GM23338 (cell line): ENCODE measurements around the gene CACNA2D1. TPM values are rescaled to one million over a fixed set of nuclear protein-coding genes. Genes with fewer than 3 reads are reported as not detected.

Experiments used
- ATAC-seq: fragments of 200-7000 bp; cut with Tn5 transposase; 3 replicates; pipeline ENCODE4 v1.9.1; 2020
- DNase-seq: peaks from one replicate; pipeline ENCODE4 v3.0.0-alpha.2; 2015; ENCODE audit warnings: low spot score
- H2AFZ ChIP-seq: fragments of 200-600 bp; sonication (generic); 2 replicates; pipeline ENCODE4 v1.8.0; 2016; ENCODE audit warnings: antibody characterized with exemption, mild to moderate bottlenecking, moderate library complexity
- H3F3A ChIP-seq: fragments of 200-600 bp; sonication (generic); replicated peaks from 2 replicates; pipeline ENCODE4 v1.8.0; 2017; ENCODE audit warnings: antibody characterized with exemption, mixed run types, low read depth
- H3K27ac ChIP-seq: fragments of 200-600 bp; sonication (generic); 2 replicates; pipeline ENCODE4 v1.6.1; 2016; ENCODE audit warnings: low read depth
- H3K27me3 ChIP-seq: fragments of 200-600 bp; sonication (generic); 2 replicates; pipeline ENCODE4 v1.8.0; 2016; ENCODE audit warnings: mild to moderate bottlenecking, mixed run types, moderate library complexity; ENCODE audit not compliant: insufficient read depth
- H3K36me3 ChIP-seq: fragments of 200-600 bp; sonication (generic); 2 replicates; pipeline ENCODE4 v1.8.0; 2016; ENCODE audit warnings: mild to moderate bottlenecking; ENCODE audit not compliant: insufficient read depth
- H3K4me1 ChIP-seq: fragments of 200-600 bp; sonication (generic); 2 replicates; pipeline ENCODE4 v1.8.0; 2016; ENCODE audit warnings: mild to moderate bottlenecking, moderate library complexity; ENCODE audit not compliant: insufficient read depth
- H3K4me2 ChIP-seq: fragments of 200-600 bp; sonication (generic); 2 replicates; pipeline ENCODE4 v1.7.1; 2017; ENCODE audit warnings: mixed run types
- H3K4me3 ChIP-seq: fragments of 200-600 bp; sonication (generic); 2 replicates; pipeline ENCODE4 v1.6.1; 2016; ENCODE audit warnings: mixed run types
- H3K79me2 ChIP-seq: fragments of 200-600 bp; sonication (generic); replicated peaks from 2 replicates; pipeline ENCODE4 v1.8.0; 2017; ENCODE audit warnings: mild to moderate bottlenecking; ENCODE audit not compliant: insufficient read depth
- H3K9me2 ChIP-seq: fragments of 200-600 bp; sonication (generic); 2 replicates; pipeline ENCODE4 v1.8.0; 2017; ENCODE audit not compliant: insufficient read depth
- H4K20me1 ChIP-seq: fragments of 200-600 bp; sonication (generic); replicated peaks from 2 replicates; pipeline ENCODE4 v1.8.0; 2017; ENCODE audit warnings: mild to moderate bottlenecking; ENCODE audit not compliant: insufficient read depth
- H3K27ac Mint-ChIP-seq: 2 replicates; pipeline ENCODE4 v1.8.0; 2020; ENCODE audit warnings: inconsistent platforms, mild to moderate bottlenecking, moderate library complexity, mixed read lengths
- H3K27me3 Mint-ChIP-seq: 3 replicates; pipeline ENCODE4 v1.8.0; 2022; ENCODE audit warnings: low read depth, mild to moderate bottlenecking, moderate library complexity, mixed read lengths, inconsistent platforms; ENCODE audit not compliant: insufficient read depth, poor library complexity
- H3K36me3 Mint-ChIP-seq: 3 replicates; pipeline ENCODE4 v1.8.0; 2021; ENCODE audit warnings: low read depth, mild to moderate bottlenecking, inconsistent platforms, moderate library complexity, mixed read lengths
- H3K4me1 Mint-ChIP-seq: 3 replicates; pipeline ENCODE4 v1.8.0; 2020; ENCODE audit warnings: mild to moderate bottlenecking, inconsistent platforms, mixed read lengths
- H3K4me3 Mint-ChIP-seq: 3 replicates; pipeline ENCODE4 v1.8.0; 2021; ENCODE audit warnings: moderate library complexity, mild to moderate bottlenecking, inconsistent platforms, mixed read lengths
- H3K9me3 Mint-ChIP-seq: 3 replicates; pipeline ENCODE4 v1.8.0; 2020; ENCODE audit warnings: moderate library complexity, mild to moderate bottlenecking, inconsistent platforms, mixed read lengths
- CREB1 ChIP-seq: fragments of 250-450 bp; sonication (Bioruptor Pico); IDR thresholded peaks from 2 replicates; pipeline ENCODE4 v1.5.0; 2020; ENCODE audit warnings: low read depth, mild to moderate bottlenecking, moderate library complexity
- ETS1 ChIP-seq: IDR thresholded peaks from 2 replicates; pipeline ENCODE4 v1.6.1; 2016; ENCODE audit warnings: antibody characterized with exemption
- EZH2 ChIP-seq: fragments of 200-600 bp; sonication (generic); IDR thresholded peaks from one replicate; pipeline ENCODE4 v1.8.0; 2017; ENCODE audit warnings: antibody characterized with exemption, mild to moderate bottlenecking, low read depth; ENCODE audit not compliant: unreplicated experiment
- EZH2phosphoT487 ChIP-seq: fragments of 200-600 bp; sonication (generic); IDR thresholded peaks from one replicate; pipeline ENCODE4 v1.8.1; 2018; ENCODE audit warnings: antibody characterized with exemption; ENCODE audit not compliant: unreplicated experiment
- NANOG ChIP-seq: IDR thresholded peaks from 2 replicates; pipeline ENCODE4 v1.6.1; 2016; ENCODE audit warnings: antibody characterized with exemption, borderline replicate concordance
- POLR2AphosphoS5 ChIP-seq: IDR thresholded peaks from 2 replicates; pipeline ENCODE4 v1.6.1; 2016; ENCODE audit warnings: antibody characterized with exemption, low read depth
- STAT1 ChIP-seq: IDR thresholded peaks from one replicate; pipeline ENCODE4 v1.6.1; 2016; ENCODE audit warnings: antibody characterized with exemption; ENCODE audit not compliant: unreplicated experiment
- ZNF114 ChIP-seq: fragments of 250-450 bp; sonication (Bioruptor Pico); IDR thresholded peaks from 2 replicates; pipeline ENCODE4 v1.5.0; 2020; ENCODE audit warnings: mild to moderate bottlenecking, moderate library complexity
- ZNF331 ChIP-seq: fragments of 250-450 bp; sonication (Bioruptor Pico); IDR thresholded peaks from 2 replicates; pipeline ENCODE4 v1.5.0; 2020; ENCODE audit warnings: low read depth, mild to moderate bottlenecking, moderate library complexity
- ZNF462 ChIP-seq: fragments of 250-450 bp; sonication (Bioruptor Pico); IDR thresholded peaks from 2 replicates; pipeline ENCODE4 v1.5.0; 2020; ENCODE audit warnings: mild to moderate bottlenecking, moderate library complexity
- polyA plus RNA-seq: library from polyadenylated mRNA; unstranded; fragments of >200 nt; fragmentation: Nextera tagmentation; extraction: Ambion mirVana; gene quantifications from 2 replicates; pipeline ENCODE4 v1.2.1, GENCODE V29; 2016
- total RNA-seq: library from RNA; depleted of rRNA; stranded (reverse); fragments of >200 nt; shearing (Covaris generic); gene quantifications from 2 replicates; pipeline ENCODE4 v1.2.3, GENCODE V29; 2014

CACNA2D1 gene
- total and polyA plus RNA-seq, 2 experiments from 2014 or later = 7.0 to 20.4 TPM

- Histone ChIP-seq H3K4me1 (no peaks in the 10 kb centered on the region), H3K79me2 (no peaks in the 10 kb centered on the region), H3K36me3 (no peaks in the 10 kb centered on the region), H3K9me2 (no peaks in the 10 kb centered on the region), H2AFZ (no peak overlapping the region), H4K20me1 (no peaks in the 10 kb centered on the region), H3K4me2 (no peak overlapping the region), H3K27me3 (no peaks in the 10 kb centered on the region), H3F3A (no peaks in the 10 kb centered on the region), H3K27ac (no peak overlapping the region), H3K4me3 (no peak overlapping the region)
- ATAC-seq (peak; percentile 35; the same call in 1 of the 3 replicates), DNase-seq (no peak)
- H3K27me3 Mint-ChIP-seq = no peaks in the 10 kb centered on the region
- no peak overlapping the region for H3K4me3 Mint-ChIP-seq
- H3K9me3 Mint-ChIP-seq = no peaks in the 10 kb centered on the region
- peaks cover 6% of the 10 kb centered on the region; the same call in 2 of the 3 replicates for H3K4me1 Mint-ChIP-seq
- H3K36me3 Mint-ChIP-seq = no peaks in the 10 kb centered on the region
- H3K27ac Mint-ChIP-seq = no peak overlapping the region
- TF ChIP-seq ZNF331 (CRISPR knock-in tag) (no peak), CREB1 (CRISPR knock-in tag) (no peak), ZNF114 (CRISPR knock-in tag) (no peak), ZNF462 (CRISPR knock-in tag) (no peak), EZH2 (no peak), STAT1 (no peak), POLR2AphosphoS5 (no peak), ETS1 (no peak), NANOG (no peak), EZH2phosphoT487 (no peak)
Measured at GRCh38 chr7:82049442-82049841, 394.1 kb downstream of the CACNA2D1 start.
